ENCODE results near the gene ATP6V1B1.

- TF ChIP-seq RFX5 (IDR thresholded peaks at IDR 0.05; ENCODE audit: low read depth, low read length) (no peak), RAD21 (IDR thresholded peaks at IDR 0.05; ENCODE audit: low read length) (no peak), MXI1 (IDR thresholded peaks at IDR 0.05; ENCODE audit: borderline replicate concordance, low read depth, low read length) (no peak), CTCF (conservative IDR thresholded peaks at IDR 0.05; ENCODE audit: low read depth, low read length) (no peak), USF2 (IDR thresholded peaks at IDR 0.05; ENCODE audit: low read depth, low read length) (no peak), POLR2A (IDR thresholded peaks at IDR 0.05; ENCODE audit: low read depth, low read length) (no peak)
Observed at GRCh38 chr2:70936165-70936978, 672 bp downstream of the ATP6V1B1 start.

Measured in IMR-90 (cell line).